Liver (tissue), 9 donors: ENCODE data around the gene ZBTB47. TPM values are rescaled to one million over a fixed set of nuclear protein-coding genes. Genes with fewer than 3 reads are reported as not detected.
A peak's percentile ranks its signal among the peaks of the same experiment; 100 is the strongest.

Source experiments
- DNase-seq: peaks from one replicate; pipeline ENCODE4 v3.0.0-alpha.2; 2017; ENCODE audit warnings: low spot score
- H3K27ac ChIP-seq, 2 donors: one replicate each; pipeline ENCODE4 v1.7.0; 2013; ENCODE audit warnings: inconsistent platforms in 2 of 2, low read length in 2 of 2, control low read depth in 1 of 2, low read depth in 1 of 2, mild to moderate bottlenecking in 1 of 2
- H3K27me3 ChIP-seq, 4 donors: one replicate each; pipeline versions ENCODE4 v1.6.1 to v1.7.0; 2013; ENCODE audit warnings: low read length in 3 of 4, inconsistent platforms in 1 of 4, mild to moderate bottlenecking in 1 of 4, moderate library complexity in 1 of 4; ENCODE audit not compliant: control insufficient read depth in 4 of 4, insufficient read depth in 4 of 4
- H3K36me3 ChIP-seq, 4 donors: one replicate each; pipeline versions ENCODE4 v1.6.1 to v1.7.0; 2013; ENCODE audit warnings: low read length in 3 of 4, mild to moderate bottlenecking in 3 of 4, low read depth in 1 of 4, moderate library complexity in 1 of 4; ENCODE audit not compliant: control insufficient read depth in 4 of 4, insufficient read depth in 3 of 4
- H3K4me1 ChIP-seq, 4 donors: one replicate each; pipeline versions ENCODE4 v1.6.1 to v1.7.0; 2013; ENCODE audit warnings: low read length in 3 of 4, mild to moderate bottlenecking in 3 of 4, moderate library complexity in 1 of 4; ENCODE audit not compliant: control insufficient read depth in 4 of 4, insufficient read depth in 4 of 4
- H3K4me3 ChIP-seq, 3 donors: one replicate each; pipeline versions ENCODE4 v1.6.1 to v1.7.0; 2013; ENCODE audit warnings: low read length in 3 of 3, control low read depth in 1 of 3, low read depth in 1 of 3, mild to moderate bottlenecking in 1 of 3
- H3K9ac ChIP-seq, 2 donors: one replicate each; pipeline ENCODE4 v1.7.0; 2013; ENCODE audit warnings: low read length in 2 of 2, mild to moderate bottlenecking in 2 of 2, moderate library complexity in 2 of 2, control low read depth in 1 of 2, low read depth in 1 of 2
- H3K9me3 ChIP-seq, 4 donors: one replicate each; pipeline versions ENCODE4 v1.6.1 to v1.7.0; 2013; ENCODE audit warnings: low read length in 3 of 4; ENCODE audit not compliant: control insufficient read depth in 4 of 4
- ATF3 ChIP-seq: IDR thresholded peaks from 2 replicates; pipeline ENCODE4 v1.6.1; 2016; ENCODE audit warnings: antibody characterized with exemption
- CTCF ChIP-seq: fragments of 150-350 bp; IDR thresholded peaks from 2 replicates; pipeline ENCODE4 v1.5.1; 2017; ENCODE audit warnings: improper control_type of control experiment, low read depth, low read length; ENCODE audit not compliant: missing input control
- EGR1 ChIP-seq, 2 donors: IDR thresholded peaks; 2 replicates each; pipeline ENCODE4 v1.6.1; 2016 to 2018; ENCODE audit warnings: antibody characterized with exemption in 2 of 2, low read depth in 2 of 2
- FOXA1 ChIP-seq: IDR thresholded peaks from 2 replicates; pipeline ENCODE4 v1.6.1; 2016; ENCODE audit warnings: antibody characterized with exemption
- FOXA2 ChIP-seq: IDR thresholded peaks from 2 replicates; pipeline ENCODE4 v1.6.1; 2016; ENCODE audit warnings: antibody characterized with exemption
- GABPA ChIP-seq, 2 donors: IDR thresholded peaks in 1 of 2; conservative IDR thresholded peaks in 1 of 2; 2 replicates each; pipeline ENCODE4 v1.6.1; 2016; ENCODE audit warnings: antibody characterized with exemption in 2 of 2, mild to moderate bottlenecking in 1 of 2, moderate library complexity in 1 of 2
- HNF4A ChIP-seq, 2 donors: conservative IDR thresholded peaks; 2 replicates each; pipeline ENCODE4 v1.6.1; 2016; ENCODE audit warnings: antibody characterized with exemption in 2 of 2, mild to moderate bottlenecking in 2 of 2
- HNF4G ChIP-seq: IDR thresholded peaks from 2 replicates; pipeline ENCODE4 v1.6.1; 2016; ENCODE audit warnings: antibody characterized with exemption
- JUND ChIP-seq, 2 donors: IDR thresholded peaks; 2 replicates each; pipeline ENCODE4 v1.6.1; 2016; ENCODE audit warnings: antibody characterized with exemption in 2 of 2
- MAX ChIP-seq: IDR thresholded peaks from 2 replicates; pipeline ENCODE4 v1.6.1; 2016; ENCODE audit warnings: antibody characterized with exemption
- NR2F2 ChIP-seq: IDR thresholded peaks from 2 replicates; pipeline ENCODE4 v1.6.1; 2016; ENCODE audit warnings: antibody characterized with exemption
- RAD21 ChIP-seq, 2 donors: IDR thresholded peaks; 2 replicates each; pipeline ENCODE4 v1.6.1; 2016; ENCODE audit warnings: antibody characterized with exemption in 2 of 2, mild to moderate bottlenecking in 2 of 2
- REST ChIP-seq: IDR thresholded peaks from 2 replicates; pipeline ENCODE4 v1.6.1; 2016; ENCODE audit warnings: antibody characterized with exemption, mild to moderate bottlenecking
- RXRA ChIP-seq, 2 donors: IDR thresholded peaks; 2 replicates each; pipeline ENCODE4 v1.6.1; 2017 to 2018; ENCODE audit warnings: antibody characterized with exemption in 2 of 2, mild to moderate bottlenecking in 1 of 2
- SP1 ChIP-seq: IDR thresholded peaks from 2 replicates; pipeline ENCODE4 v1.6.1; 2018; ENCODE audit warnings: antibody characterized with exemption, mild to moderate bottlenecking
- TAF1 ChIP-seq: conservative IDR thresholded peaks from 2 replicates; pipeline ENCODE4 v1.6.1; 2016; ENCODE audit warnings: antibody characterized with exemption, mild to moderate bottlenecking
- YY1 ChIP-seq: IDR thresholded peaks from 2 replicates; pipeline ENCODE4 v1.6.1; 2016; ENCODE audit warnings: antibody characterized with exemption, mild to moderate bottlenecking
- ZBTB33 ChIP-seq: IDR thresholded peaks from 2 replicates; pipeline ENCODE4 v1.6.1; 2016; ENCODE audit warnings: antibody characterized with exemption
- WGBS: extraction: QIAGEN DNeasy Blood & Tissue Kit; methylation state at CpG from one replicate; pipeline ENCODE4 v1.1.7; 2013; 5-methylcytosine and 5-hydroxymethylcytosine counted together
- polyA plus RNA-seq, 2 donors: library from polyadenylated mRNA; stranded (reverse) in 1 of 2; unstranded in 1 of 2; fragments of 200-250 nt in 1 of 2; fragments of >200 nt in 1 of 2; fragmentation: Nextera tagmentation in 1 of 2; extraction: Ambion mirVana in 1 of 2; gene quantifications; one replicate each; pipeline versions ENCODE4 v1.2.1 to v1.2.3, GENCODE V29; 2013 to 2015
- total RNA-seq, 2 donors: library from RNA; depleted of rRNA; stranded (reverse); fragments of >200 nt; gene quantifications; one replicate each; pipeline ENCODE4 v1.2.3, GENCODE V29; 2014
- donor health status: healthy.
- donor health status: healthy.
- donor health status: healthy.
- donor health status: healthy.
- donor health status: healthy.

Gene ZBTB47
- total and polyA plus RNA-seq, 4 donors = 0.42 to 7.4 (median 4.2) TPM

- Histone ChIP-seq H3K27ac (peak overlapping the region; percentile 37 to 45), H3K9ac (peak overlapping the region in 1 of 2 donors; percentile 16), H3K9me3 (no peaks in the 10 kb centered on the region), H3K4me1 (peaks cover 5 to 15% (median 11%) of the 10 kb centered on the region in 4 donors), H3K4me3 (peak overlapping the region; percentile 42 to 89 (median 66)), H3K36me3 (peaks cover 0 to 4% (median 1%) of the 10 kb centered on the region in 4 donors), H3K27me3 (no peaks in the 10 kb centered on the region)
- DNase-seq = peak; percentile 37
- no peak for TF ChIP-seq GABPA (IDR thresholded peaks at IDR 0.05 in 1 of 2, conservative IDR thresholded peaks at IDR 0.05 in 1 of 2)
- no peak for TF ChIP-seq FOXA2
- no peak for TF ChIP-seq HNF4G
- no peak for TF ChIP-seq RAD21 (IDR thresholded peaks at IDR 0.05)
- TF ChIP-seq CTCF = no peak
- TF ChIP-seq FOXA1 = no peak
- no peak for TF ChIP-seq YY1
- no peak for TF ChIP-seq SP1
- no peak for TF ChIP-seq ATF3
- TF ChIP-seq HNF4A (conservative IDR thresholded peaks at IDR 0.05) = no peak
- TF ChIP-seq RXRA (IDR thresholded peaks at IDR 0.05) = no peak
- TF ChIP-seq NR2F2 = no peak
- no peak for TF ChIP-seq REST
- TF ChIP-seq MAX = no peak
- TF ChIP-seq TAF1 = no peak
- WGBS = 2% methylated on average over 94 of the region's 94 CpGs
Measured at GRCh38 chr3:42654331-42655201, 1.1 kb downstream of the ZBTB47 start.

- no peaks in the 10 kb centered on the region for H3K27me3 ChIP-seq
- peaks cover 5 to 14% (median 11%) of the 10 kb centered on the region in 4 donors for H3K4me1 ChIP-seq
- H3K9ac ChIP-seq = no peak overlapping the region
- DNase-seq = peak; percentile 33
- H3K36me3 ChIP-seq = peaks cover 0 to 4% (median 1%) of the 10 kb centered on the region in 4 donors
- H3K9me3 ChIP-seq = no peaks in the 10 kb centered on the region
- H3K4me3 ChIP-seq = peak overlapping the region in 1 of 3 donors; percentile 89
- 72% methylated on average over 4 of the region's 4 CpGs for WGBS
- peak overlapping the region in 1 of 2 donors; percentile 45 for H3K27ac ChIP-seq
- TF ChIP-seq YY1 = no peak
- TF ChIP-seq TAF1 = no peak
- TF ChIP-seq NR2F2 = no peak
- no peak for TF ChIP-seq HNF4A (conservative IDR thresholded peaks at IDR 0.05)
- TF ChIP-seq CTCF = no peak
- TF ChIP-seq HNF4G = no peak
- TF ChIP-seq ATF3 = no peak
- TF ChIP-seq GABPA (IDR thresholded peaks at IDR 0.05 in 1 of 2, conservative IDR thresholded peaks at IDR 0.05 in 1 of 2) = no peak
- no peak for TF ChIP-seq JUND (IDR thresholded peaks at IDR 0.05)
- no peak for TF ChIP-seq RXRA (IDR thresholded peaks at IDR 0.05)
- TF ChIP-seq MAX = no peak
- TF ChIP-seq FOXA1 = no peak
- no peak for TF ChIP-seq EGR1 (IDR thresholded peaks at IDR 0.05; ENCODE audit: low read depth in 2 of 2)
- TF ChIP-seq RAD21 (IDR thresholded peaks at IDR 0.05) = no peak
- TF ChIP-seq FOXA2 = no peak
- TF ChIP-seq ZBTB33 = no peak
- TF ChIP-seq SP1 = no peak
Measured at GRCh38 chr3:42655331-42655888, 1.9 kb downstream of the ZBTB47 start.
